Duodenal mucosa (tissue), 2 donors: ENCODE data around the gene CHRNA10.
"Not testable (repeated sequence)": the region's sequence is repeated elsewhere in the genome, so short reads cannot be mapped to it uniquely, and the experiment has no call there.

ENCODE experiments used
- H3K27ac ChIP-seq: one replicate; pipeline ENCODE4 v1.7.0; 2013; ENCODE audit warnings: low read depth, low read length
- H3K27me3 ChIP-seq, 2 donors: one replicate each; pipeline ENCODE4 v1.7.0; 2013; ENCODE audit warnings: low read length in 2 of 2, control low read depth in 1 of 2; ENCODE audit not compliant: insufficient read depth in 2 of 2, control insufficient read depth in 1 of 2
- H3K36me3 ChIP-seq, 2 donors: one replicate each; pipeline ENCODE4 v1.7.0; 2013; ENCODE audit warnings: low read length in 2 of 2, control low read depth in 1 of 2; ENCODE audit not compliant: insufficient read depth in 2 of 2, control insufficient read depth in 1 of 2
- H3K4me1 ChIP-seq, 2 donors: one replicate each; pipeline ENCODE4 v1.7.0; 2013; ENCODE audit warnings: low read length in 2 of 2, control low read depth in 1 of 2; ENCODE audit not compliant: insufficient read depth in 2 of 2, control insufficient read depth in 1 of 2
- H3K4me3 ChIP-seq, 2 donors: one replicate each; pipeline ENCODE4 v1.7.0; 2013; ENCODE audit warnings: low read length in 2 of 2, low read depth in 1 of 2
- H3K9ac ChIP-seq, 2 donors: one replicate each; pipeline ENCODE4 v1.7.0; 2013; ENCODE audit warnings: low read length in 2 of 2, low read depth in 1 of 2
- H3K9me3 ChIP-seq, 2 donors: one replicate each; pipeline ENCODE4 v1.7.0; 2013; ENCODE audit warnings: low read length in 2 of 2, control low read depth in 1 of 2; ENCODE audit not compliant: control insufficient read depth in 1 of 2

CHRNA10 gene

DNA sequence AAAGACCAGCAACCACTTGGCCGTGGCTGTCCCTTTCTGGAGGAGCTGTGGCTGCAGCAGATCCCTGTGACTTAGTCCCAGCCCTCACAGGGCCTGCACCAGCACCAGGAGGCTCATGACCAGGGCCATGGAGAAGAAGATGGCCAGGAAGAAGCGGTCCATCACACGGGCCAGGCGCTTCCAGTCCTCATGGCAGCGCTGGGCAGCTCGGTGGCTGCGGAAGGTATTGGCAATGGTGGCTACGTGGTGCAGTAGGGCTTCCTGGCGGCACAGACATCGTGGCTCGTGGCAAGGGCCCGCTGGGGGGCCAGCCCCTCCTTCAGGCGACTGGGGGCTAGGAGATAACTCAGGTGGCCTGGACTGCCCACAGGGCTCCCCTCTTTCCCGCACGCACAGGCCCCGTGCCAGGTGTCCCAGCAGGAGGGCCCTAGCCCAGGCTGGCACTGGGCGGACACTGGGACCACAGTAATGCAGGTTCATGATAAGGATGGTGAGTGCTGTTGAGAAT, 5.1 kb downstream of the CHRNA10 start:
- Histone ChIP-seq H3K4me1 (no peaks in the 10 kb centered on the region), H3K9me3 (no peaks in the 10 kb centered on the region), H3K27me3 (no peaks in the 10 kb centered on the region), H3K36me3 (peaks cover 17 to 44% of the 10 kb centered on the region in 2 donors), H3K4me3 (no peak overlapping the region), H3K27ac (no peak overlapping the region), H3K9ac (no peak overlapping the region)

DNA sequence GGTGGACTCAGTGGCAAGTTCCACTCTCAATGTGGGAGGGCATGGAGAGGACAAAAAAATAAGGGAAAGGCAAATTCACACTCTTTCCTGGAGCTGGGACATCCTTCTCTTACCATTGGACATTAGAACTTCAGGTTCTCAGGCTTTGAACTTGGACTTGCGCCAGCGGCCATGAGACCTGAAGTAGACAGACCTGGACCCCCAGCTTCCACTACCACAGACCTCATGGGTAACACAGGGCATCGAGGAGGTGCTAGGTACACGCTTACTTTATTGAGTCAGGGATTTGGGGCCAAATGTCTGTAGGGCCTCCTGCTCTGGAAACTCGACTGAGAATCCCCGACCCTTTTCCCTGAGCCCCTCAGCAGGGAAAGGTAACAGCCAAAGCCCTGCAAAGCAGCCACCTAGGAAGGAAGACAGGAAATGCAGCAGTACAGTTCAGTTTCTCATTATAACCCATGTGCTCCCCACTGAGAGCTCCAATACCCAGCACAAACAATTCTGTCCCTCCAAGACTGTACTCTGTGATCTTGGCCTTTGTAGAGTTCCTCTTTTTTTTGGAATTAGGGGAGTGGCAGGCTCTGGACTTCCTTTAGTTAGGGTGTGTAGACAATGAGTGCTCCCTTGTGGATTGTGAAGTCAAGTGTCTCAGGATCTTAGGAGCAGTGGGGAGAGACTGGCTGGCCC, 5.7 kb downstream of the CHRNA10 start:
- Histone ChIP-seq H3K27ac (no peak overlapping the region), H3K9me3 (no peaks in the 10 kb centered on the region), H3K4me3 (no peak overlapping the region), H3K36me3 (peaks cover 17 to 38% of the 10 kb centered on the region in 2 donors), H3K4me1 (no peaks in the 10 kb centered on the region), H3K27me3 (no peaks in the 10 kb centered on the region), H3K9ac (no peak overlapping the region)

DNA sequence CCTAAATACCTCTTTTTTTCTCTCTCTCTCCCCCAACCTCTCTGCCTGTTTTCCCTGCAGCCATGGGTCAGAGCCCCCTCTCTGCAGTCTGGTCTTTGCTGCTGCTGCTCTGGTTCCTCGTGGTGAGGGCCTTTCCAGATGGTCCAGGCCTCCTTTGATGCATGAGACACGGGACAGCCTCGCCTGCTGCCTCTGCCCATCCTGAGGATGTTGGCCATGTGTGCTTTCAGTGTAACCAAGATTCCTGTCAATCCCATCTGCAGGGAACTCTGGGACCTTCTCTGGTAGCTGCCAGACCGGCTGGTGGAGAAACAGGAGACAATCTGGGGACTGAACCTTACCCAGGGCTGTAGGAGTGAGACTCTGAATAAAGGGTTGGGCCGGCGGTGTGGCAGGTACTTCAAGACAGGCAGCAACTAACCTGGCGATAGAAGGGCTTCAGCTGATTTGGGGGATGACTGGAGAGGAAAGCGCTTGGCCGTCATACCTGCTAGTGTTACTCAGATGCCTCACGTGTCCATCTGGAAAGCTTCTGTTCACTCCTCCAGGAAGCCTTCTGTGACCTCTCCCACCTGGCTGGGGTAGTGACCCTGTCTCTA, 7.1 kb downstream of the CHRNA10 start:
- no peak overlapping the region for H3K27ac ChIP-seq
- H3K36me3 ChIP-seq = peaks cover 14 to 25% of the 10 kb centered on the region in 2 donors
- no peak overlapping the region for H3K9ac ChIP-seq
- no peaks in the 10 kb centered on the region for H3K4me1 ChIP-seq
- H3K4me3 ChIP-seq = no peak overlapping the region
- no peaks in the 10 kb centered on the region for H3K27me3 ChIP-seq
- no peaks in the 10 kb centered on the region for H3K9me3 ChIP-seq

DNA sequence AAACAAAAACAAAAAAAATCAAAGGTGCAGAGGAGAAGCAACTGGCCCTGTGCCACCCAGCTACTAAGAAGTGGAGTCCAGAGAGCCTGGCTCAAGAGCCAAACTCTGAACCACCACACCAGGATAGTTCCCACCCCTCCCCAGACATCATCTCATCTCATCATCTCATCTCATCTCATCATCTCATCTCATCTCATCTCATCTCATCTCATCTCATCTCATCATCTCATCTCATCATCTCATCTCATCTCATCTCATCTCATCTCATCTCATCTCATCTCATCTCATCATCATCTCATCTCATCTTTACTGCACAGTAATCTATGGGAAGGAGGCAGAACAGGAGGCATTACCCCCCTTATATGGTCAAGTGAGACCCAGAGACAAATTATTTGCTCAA, 8.3 kb downstream of the CHRNA10 start:
- Histone ChIP-seq H3K9me3 (no peaks in the 10 kb centered on the region), H3K27me3 (no peaks in the 10 kb centered on the region), H3K9ac (no peak overlapping the region), H3K4me1 (no peaks in the 10 kb centered on the region), H3K4me3 (no peak overlapping the region), H3K27ac (no peak overlapping the region), H3K36me3 (peaks cover 8 to 20% of the 10 kb centered on the region in 2 donors)

- H3K4me1 ChIP-seq = no peaks in the 10 kb centered on the region
- H3K9ac ChIP-seq = no peak overlapping the region
- H3K4me3 ChIP-seq = no peak overlapping the region
- no peaks in the 10 kb centered on the region for H3K27me3 ChIP-seq
- no peak overlapping the region for H3K27ac ChIP-seq
- no peaks in the 10 kb centered on the region for H3K9me3 ChIP-seq
- peaks cover 7 to 8% of the 10 kb centered on the region in 2 donors for H3K36me3 ChIP-seq
Measured at GRCh38 chr11:3660960-3661359, 10.2 kb downstream of the CHRNA10 start.

- Histone ChIP-seq H3K4me1 (no peaks in the 10 kb centered on the region), H3K27ac (no peak overlapping the region), H3K27me3 (no peaks in the 10 kb centered on the region), H3K36me3 (peaks cover 3 to 6% of the 10 kb centered on the region in 2 donors), H3K9me3 (no peaks in the 10 kb centered on the region), H3K9ac (no peak overlapping the region), H3K4me3 (no peak overlapping the region)
Measured at GRCh38 chr11:3659595-3660515, 11.3 kb downstream of the CHRNA10 start.

DNA sequence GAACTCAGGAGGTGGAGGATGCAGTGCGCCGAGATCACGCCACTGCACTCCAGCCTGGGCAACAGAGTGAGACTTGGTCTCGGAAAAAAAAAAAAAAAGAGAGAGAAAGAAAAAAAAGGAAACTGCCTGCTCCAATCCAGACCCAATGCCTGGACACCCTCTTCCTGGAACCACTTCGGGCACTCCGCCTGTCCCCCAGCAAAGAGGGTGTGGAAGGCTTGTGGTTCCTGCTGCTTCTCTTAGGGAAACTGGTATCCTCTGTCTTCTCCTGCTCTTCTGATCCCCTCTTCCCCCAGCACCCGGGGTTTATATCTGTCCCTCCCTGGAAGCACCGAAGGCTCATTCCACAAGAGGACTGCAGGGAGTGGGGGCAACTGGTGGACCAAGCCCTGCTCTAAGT, 12.9 kb downstream of the CHRNA10 start:
- H3K27ac ChIP-seq = no peak overlapping the region
- H3K36me3 ChIP-seq = no peaks in the 10 kb centered on the region
- no peaks in the 10 kb centered on the region for H3K27me3 ChIP-seq
- H3K4me3 ChIP-seq = no peak overlapping the region
- H3K4me1 ChIP-seq = no peaks in the 10 kb centered on the region
- no peak overlapping the region for H3K9ac ChIP-seq
- H3K9me3 ChIP-seq = no peaks in the 10 kb centered on the region

GRCh38 chr11:3657331-3657730, 13.9 kb downstream of the CHRNA10 start:
- not testable (repeated sequence) for H3K4me1 ChIP-seq, H3K9ac ChIP-seq, H3K27me3 ChIP-seq

DNA sequence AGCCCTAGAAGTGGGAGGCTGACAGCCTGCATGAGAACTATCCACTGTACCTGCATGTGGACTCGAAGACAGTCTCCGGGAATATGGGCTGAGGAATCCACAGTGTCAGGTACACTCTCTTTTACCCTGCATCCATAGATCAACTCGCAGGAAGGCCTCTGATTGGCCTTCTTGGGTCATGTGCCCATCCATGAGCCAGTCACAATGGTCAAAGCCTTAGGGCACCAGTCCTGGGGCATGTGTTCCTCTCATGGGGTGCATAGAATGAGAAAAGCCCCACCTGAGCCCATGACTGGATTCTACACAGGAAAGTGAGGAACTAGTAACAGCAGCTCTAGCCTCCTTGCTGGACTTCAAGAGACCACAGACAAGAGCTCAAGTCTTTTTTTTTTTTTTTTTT, 15.6 kb downstream of the CHRNA10 start:
- Histone ChIP-seq H3K36me3 (no peaks in the 10 kb centered on the region), H3K27ac (no peak overlapping the region), H3K4me3 (no peak overlapping the region), H3K27me3 (no peaks in the 10 kb centered on the region), H3K9me3 (no peaks in the 10 kb centered on the region), H3K9ac (no peak overlapping the region), H3K4me1 (no peaks in the 10 kb centered on the region)

More at GRCh38 chr11:3657331-3657730, 13.9 kb downstream of the CHRNA10 start:
- not testable (repeated sequence) for H3K27ac ChIP-seq, H3K4me3 ChIP-seq, H3K9me3 ChIP-seq, H3K36me3 ChIP-seq

- H3K27me3 ChIP-seq, H3K36me3 ChIP-seq, H3K27ac ChIP-seq, H3K4me3 ChIP-seq, H3K9ac ChIP-seq, H3K9me3 ChIP-seq, H3K4me1 ChIP-seq: not testable (repeated sequence)
Measured at GRCh38 chr11:3652514-3652913, 18.7 kb downstream of the CHRNA10 start.
